Measurements from ENCODE around the gene SYNJ2.

DNA sequence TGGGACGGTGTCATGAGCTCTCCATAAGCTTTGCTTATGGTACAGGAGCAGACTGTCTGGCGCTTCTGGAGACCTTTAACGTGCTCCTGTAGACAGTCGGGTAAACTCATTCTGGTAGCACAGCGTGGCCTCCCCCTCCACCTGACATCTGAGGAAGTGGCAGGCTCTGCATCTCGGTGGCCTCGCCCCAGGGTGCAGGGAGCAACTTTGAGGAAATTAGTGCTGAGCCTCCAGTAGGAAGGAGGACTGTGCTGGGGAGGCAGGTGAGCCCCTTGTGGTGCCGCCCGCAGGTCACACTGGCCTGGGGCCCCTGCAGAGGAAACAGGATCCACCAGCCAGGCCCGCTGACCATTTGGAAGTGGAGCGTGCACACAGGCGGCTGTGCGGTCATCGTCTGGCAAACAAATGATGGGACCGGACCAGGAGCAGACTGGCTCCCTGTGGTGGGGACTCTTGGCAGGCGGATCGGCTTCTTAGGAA is 57.9 kb downstream of the SYNJ2 start:
- TF ChIP-seq CTCF (IDR thresholded peaks at IDR 0.05) (no peak), POLR2A (IDR thresholded peaks at IDR 0.05) (no peak), EP300 (IDR thresholded peaks at IDR 0.05) (no peak)
